ENCODE results near the gene VANGL1.

Gene VANGL1

DNA sequence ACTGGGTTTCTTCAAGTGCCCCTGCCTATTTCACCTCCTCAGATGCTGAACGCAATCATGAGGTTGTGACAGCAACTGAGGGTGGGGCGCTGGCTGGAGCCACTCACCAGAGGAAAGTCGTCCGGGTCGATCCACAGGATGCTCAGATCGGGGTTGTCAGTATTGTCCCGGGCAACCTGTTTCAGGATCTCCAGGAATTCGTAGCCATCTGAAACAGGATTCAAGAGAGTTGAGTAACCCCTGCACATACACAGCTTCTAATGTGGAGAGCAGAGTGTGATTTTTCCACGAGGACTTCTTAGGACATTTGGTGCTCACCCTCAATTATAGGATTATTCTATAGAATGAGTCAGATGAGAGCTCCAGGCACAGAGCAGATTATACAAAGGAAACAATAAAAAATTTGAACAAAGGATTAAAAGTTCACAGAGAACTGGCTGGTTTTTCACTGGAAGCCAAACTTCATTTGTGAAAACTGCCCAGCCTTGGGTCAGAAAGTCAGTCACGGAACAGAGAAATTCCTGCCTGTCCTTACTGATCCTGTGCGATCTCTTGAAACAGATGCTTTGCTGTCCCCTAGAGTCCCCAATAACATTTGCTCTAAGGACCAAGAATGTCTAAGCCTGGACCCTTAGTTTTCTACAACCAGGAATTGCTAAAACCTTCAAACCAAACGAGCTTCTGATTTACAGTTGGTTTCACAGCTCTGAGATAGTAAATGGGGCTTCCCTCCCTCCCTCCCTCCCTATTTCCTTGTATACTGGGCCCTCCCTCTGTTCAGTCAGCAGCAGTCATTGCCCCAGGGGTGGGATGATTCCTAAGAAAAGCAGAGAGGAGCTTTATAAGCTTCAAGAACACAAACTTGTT lies 63.5 kb downstream of the VANGL1 start:
- no peak for DNase-seq (ENCODE audit: low spot score)

DNA sequence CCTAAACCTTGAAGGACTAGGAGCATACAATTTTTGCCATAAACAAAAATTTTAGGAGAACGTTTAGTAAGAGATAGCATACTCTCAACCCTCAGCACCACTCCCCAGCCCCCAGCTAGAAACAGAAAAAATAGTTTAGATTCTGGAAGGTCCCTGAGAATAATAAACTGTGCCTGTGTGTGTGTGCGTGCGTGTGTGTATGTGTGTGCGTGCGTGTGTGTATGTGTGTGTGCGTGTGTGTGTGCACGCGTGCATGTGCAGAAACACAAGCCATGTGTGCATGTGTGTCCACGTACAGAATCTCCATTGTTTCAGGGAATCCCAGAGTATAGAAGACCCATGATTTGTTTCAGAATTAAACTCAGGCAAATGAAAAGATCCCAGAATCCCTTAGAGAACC lies 64.2 kb downstream of the VANGL1 start:
- no peak for DNase-seq (ENCODE audit: low spot score)

DNA sequence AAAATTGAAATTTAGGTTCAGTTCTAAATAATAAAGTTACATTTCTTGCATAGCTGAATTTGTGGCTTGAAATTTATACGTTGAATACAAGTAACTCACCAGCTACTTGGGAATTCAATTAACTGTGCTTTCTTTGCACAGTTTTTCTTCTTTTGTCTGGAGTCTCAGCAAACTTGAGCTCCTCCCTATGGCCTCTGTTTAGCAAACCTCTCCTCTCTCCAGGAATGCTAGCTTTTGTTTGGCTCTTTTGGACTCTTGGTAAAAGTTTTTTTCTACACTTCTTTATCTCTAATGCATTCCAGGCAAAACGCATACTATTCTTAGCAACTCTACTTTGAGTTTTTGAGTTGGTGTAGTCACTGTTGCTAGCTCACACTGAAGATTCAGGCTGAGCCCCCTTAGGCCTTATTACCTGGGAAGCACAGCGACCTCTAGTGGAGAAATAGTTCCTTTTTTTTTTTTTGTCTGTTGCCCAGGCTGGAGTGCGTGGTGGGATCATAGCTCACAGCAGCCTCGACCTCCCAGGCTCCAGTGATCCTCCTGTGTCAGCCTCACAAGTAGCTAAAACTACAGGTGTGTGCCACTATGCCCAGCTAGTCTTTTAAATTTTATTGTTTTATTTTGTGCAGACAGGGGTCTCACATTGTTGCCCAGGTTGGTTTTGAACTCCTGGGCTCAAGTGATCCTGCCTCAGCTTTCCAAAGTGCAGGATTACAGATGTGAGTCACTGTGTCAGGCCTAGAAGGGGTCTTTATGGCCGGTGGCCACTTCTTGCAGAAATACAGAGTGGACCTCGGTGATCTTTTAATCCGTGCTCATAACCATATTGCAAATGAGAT lies 65.0 kb downstream of the VANGL1 start:
- DNase-seq (ENCODE audit: low spot score) = peak; percentile 10

DNA sequence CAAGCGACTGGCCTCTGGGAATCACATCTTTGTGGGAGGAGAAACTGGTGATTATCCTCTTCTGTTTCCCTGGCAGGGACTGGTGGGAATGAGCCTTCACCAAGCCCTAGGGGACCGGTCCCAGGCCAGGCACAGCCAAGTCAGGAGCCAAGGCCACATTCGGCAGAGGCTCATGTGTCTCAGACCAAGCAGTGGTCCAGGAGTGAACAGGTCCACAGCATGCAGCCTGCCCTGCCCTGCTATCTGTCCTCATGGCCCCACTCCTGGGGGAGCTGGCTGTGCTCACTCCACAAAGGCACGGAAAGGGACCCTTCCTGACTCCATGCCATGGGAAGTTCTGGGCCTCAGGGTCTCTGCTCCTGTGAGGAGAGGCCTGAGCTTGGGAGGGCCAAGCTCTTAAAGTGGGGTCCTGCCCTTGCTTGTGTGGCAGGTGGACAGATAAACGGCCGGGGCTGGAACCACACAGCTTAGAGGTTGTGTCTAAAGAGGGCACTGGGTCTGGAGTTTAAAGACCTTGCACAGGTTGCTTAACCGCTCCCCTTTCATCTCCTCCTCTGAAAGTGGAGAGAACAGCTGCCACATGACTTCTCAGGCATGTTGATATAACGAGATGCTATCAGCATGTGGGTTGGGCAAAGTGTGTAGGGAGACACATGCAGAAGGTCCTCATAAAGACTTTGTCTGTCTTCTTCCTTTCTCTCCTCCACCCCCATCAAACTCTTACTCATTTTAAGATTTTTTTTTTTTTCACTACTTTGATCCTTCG lies 69.3 kb downstream of the VANGL1 start:
- no peak for DNase-seq (ENCODE audit: low spot score)

DNA sequence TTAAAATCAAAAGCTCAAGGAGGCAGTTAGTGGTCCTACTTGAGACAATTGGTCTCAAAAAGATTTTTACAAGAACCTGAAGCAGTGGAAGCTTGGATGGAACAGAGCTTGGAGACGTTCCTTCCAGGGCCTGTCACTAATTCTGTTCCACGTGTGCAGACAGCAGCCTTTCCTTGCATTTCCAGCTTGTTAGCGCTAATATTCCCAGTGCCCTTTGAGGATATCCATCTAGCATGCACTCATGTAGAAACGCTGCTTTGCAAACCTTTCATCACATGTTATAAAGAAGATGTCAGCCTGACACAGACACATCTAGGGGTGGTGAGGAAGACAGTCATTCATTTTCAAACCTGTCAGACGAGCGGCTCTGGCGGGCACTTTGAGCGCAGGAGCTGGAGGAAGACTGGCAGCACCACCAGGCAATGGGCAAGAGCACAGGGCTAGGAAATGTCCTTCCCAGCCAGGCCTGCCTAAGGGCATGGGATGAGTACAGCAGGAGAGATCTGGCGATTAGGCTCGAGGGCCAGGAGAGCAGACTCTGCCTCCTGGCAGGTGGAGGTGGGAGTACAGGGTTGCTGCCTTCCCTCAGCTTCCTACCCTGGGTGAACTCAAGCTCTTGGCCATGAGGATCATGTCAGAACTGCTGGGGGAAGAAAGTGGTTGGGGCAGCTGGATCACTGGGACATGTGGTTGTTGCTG lies 71.3 kb downstream of the VANGL1 start:
- no peak for DNase-seq (ENCODE audit: low spot score)

DNA sequence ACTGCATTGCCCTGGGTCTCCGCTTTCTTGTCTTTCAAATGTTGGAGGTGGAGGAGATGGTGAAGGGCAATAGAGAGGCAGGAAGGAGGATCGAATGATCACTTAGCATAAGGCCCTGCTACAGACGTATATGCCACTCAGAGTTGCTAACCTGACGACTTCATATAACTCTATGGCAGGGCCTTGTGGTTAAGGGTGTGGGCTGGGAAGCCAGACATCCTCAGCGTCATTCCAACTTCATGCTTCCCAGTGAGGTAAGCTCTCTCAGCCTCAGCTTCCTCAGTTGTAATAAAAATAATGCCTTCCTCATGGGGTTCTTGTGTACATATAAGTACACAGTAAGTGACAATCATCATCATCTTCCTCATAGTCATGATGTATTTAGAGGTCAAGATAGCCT lies 72.1 kb downstream of the VANGL1 start:
- no peak for DNase-seq (ENCODE audit: low spot score)

DNA sequence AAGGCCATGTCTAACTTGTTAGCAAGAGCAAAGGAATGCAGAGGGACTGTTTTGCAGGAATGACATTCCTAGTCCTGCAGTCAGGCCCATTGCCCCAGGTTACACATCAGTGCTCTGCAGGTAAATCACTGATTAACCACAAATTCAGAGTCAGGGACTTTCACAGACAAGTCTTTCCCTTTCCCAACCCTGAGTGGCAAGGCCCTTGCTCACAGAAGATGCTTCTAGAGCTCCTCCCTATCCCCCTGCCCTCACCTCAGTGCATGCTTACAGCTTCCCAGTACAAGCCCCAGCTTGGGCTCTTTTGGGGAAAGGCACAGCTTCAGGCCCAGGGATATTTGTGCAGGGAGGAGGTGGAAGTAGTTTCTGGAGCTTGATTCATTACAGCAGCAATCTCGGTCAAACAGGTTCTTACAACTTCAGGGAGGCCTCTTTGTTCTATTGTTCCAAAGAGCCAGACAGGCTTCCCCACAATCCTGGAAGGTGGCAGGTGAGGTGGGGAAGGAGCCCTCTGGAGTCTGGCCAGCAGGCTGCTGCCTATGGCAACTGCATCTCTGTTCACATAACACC lies 72.9 kb downstream of the VANGL1 start:
- DNase-seq (ENCODE audit: low spot score) = no peak

DNA sequence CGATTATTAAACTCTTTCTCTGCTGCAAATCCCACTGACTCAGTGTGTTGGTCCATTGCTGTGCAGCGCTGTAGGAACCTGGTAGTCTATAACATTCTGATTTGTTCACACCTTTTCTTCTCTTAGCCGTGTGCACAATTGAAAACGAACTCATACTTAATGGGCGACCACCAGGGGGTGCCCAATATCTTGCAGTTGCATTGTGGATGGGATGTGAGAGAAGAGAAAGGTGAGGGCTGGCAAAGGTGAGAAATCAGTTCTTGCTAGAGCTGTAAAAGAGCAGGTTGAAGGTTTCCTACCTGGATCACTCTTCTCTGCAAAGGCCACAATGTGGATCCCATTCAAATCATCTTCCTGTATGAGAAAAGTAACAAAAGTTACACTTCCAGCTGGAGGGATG lies 75.8 kb downstream of the VANGL1 start:
- DNase-seq (ENCODE audit: low spot score) = no peak

DNA sequence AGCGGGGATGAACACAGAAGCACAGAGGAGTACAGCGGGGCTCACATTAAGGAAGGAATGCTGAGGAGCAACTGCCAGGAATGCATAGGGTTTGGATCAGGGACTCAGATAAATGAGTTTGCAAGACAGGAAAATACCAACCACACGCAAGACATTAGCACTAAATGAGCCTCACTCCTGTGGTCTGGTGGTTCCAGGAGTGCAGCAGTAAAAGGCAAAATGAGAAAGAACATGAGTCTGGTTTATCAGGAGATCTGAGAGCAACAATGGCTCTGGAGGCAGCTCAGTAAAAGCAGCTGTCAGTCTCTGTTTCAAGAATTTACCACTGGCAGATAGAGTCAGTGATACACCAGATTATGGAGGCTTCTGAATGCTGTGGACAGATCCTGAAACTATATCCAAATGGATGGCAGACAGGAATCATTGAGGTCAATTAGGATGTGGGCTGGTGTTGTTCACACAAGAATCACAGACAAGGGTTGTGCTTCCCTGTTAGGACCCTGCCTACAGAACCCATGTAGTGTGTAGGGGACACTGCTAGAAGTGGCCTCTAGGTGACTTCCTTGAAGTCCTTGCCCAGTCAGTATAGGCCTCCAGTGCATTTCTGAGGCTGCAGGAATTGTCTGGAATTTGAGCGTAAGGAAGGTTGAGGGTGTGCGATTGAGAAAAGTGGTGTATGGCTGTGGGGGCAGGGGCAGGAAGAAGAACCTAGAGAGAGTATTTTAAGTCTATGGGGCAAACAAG lies 76.4 kb downstream of the VANGL1 start:
- no peak for DNase-seq (ENCODE audit: low spot score)

DNA sequence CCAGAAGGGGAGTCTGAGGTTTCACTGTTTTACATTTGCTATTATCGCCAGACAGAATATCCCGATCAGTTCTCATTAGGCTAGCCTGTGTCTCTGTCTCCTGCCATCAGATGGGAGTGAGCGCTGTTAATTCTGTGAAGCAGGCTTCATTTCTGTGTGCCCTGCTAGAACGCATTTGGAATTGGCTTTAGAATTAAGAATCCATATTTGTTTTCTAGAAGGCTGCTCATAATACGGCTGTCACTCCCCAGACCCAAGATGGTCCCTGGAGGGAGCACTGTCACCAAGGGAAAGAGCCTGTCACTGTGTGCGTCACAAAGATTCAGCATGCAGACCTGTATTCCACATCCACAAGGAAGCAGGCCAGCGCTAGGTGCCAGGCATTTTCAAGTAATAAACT lies 77.5 kb downstream of the VANGL1 start:
- DNase-seq (ENCODE audit: low spot score) = no peak

DNA sequence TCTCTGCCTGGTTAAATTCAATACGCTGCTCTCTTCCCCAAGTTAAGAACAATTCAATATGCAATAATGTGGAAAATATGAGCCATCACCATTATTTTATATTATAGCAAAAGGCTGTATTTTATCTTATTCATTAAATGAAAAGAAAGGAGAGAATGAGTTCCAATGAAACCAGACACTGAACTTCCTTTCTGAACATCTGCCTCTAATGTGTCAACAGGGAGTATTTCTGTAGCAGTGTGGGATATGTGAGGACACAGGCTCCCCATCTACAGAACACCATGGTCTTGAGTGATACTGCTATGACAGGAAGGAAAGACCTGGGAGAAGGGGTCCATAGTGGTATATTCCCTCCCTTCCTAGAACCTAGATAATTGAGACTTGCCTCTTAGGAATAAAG lies 80.5 kb downstream of the VANGL1 start:
- DNase-seq (ENCODE audit: low spot score) = no peak

DNA sequence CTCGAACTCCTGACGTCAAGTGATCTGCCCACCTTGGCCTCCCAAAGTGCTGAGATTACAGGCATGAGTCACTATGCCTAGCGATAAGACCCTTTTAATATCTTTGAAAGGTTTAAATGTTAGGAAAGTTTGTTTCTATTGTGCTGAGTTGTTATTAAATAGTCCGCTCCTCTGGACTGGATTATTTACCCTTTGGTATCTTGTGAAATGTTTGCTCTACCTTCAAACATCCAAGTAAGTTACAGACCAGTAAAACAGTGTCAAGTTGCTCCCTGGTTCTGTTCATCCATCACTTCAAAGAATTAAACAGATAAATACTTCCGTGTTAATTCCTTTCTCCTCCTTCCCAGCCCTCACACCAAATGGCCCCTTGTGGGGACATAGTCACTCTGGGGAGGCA lies 82.0 kb downstream of the VANGL1 start:
- DNase-seq (ENCODE audit: low spot score) = no peak

DNA sequence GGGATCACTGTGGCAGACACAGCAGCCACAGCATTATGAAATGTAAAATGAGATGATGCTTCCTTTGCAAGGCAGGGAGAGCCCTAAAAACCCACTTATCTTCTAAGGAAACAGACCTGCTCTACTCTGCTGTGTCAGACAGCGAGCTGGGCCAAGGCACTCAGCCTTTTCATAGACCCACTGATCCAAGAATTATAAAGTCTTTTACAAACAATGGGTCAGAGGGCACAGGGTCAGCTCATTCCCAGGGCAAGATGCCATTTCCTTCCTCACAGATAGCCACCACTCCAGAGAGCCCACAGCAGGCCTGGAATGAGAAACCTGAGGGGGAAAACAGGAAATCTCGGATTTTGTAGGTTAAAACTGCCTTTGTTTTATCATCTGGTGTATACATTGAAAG lies 83.8 kb downstream of the VANGL1 start:
- no peak for DNase-seq (ENCODE audit: low spot score)

DNA sequence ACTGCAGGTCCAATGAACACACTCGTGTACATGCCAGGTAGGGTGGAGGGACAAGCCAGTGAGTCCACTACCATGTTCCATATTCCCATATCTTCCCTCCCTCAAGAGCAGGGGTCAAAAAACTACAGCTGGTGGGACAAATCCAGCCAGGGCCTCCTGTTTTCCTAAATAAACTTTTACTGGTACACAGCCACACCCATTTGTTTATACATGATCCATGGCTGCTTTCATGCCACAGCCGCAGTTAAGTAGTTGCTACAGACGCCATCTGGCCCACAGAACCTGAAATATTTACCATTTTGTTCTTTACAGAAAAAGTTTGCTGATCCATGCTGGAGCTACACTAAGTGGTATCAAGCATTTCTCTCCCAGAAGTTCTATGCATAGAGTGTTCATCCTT lies 84.4 kb downstream of the VANGL1 start:
- DNase-seq (ENCODE audit: low spot score) = no peak

DNA sequence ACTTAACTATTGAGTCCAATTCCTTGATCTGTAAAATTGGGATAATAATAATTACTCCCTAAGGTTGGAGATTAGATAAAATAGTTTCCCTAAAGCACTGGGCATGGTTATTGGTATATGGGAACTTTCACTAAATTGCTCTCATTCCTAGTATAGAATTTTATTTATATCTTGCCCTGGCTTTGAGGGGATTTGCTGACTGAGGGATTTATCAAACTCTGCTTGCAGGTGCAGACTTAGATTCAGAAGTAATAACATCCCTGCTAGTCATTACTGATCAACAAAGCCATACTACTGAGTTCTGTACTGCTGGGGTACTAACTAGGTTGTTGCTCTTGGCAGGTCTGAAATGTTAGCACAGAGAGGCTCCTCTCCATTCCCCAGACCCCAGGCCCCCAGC lies 84.8 kb downstream of the VANGL1 start:
- DNase-seq (ENCODE audit: low spot score) = no peak

DNA sequence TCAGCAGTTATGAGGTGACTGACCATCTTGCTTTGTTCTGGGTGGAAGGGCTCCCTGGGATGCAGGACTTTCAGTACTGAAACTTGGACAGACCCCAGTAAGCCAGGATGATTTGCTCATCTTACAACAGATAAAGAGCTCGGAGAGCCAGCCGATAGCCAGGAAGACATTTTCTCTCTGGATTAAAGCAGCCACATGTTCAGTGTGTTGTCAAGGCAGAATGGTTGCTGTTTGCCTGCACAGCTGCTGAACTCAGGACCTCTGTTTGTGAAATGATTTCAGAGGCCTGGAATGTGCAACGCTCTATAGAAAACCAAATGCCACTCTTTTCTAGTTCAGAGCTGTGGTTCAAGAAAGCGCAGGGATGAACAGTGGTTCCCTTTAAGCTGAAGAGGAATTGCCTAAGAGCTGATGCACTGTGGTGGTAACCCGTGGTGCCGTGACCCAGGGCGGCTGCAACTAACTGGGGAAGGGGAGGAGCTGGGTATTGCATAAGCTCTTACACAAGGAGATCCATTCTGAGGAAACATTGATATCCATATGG lies 86.0 kb downstream of the VANGL1 start:
- DNase-seq (ENCODE audit: low spot score) = no peak

DNA sequence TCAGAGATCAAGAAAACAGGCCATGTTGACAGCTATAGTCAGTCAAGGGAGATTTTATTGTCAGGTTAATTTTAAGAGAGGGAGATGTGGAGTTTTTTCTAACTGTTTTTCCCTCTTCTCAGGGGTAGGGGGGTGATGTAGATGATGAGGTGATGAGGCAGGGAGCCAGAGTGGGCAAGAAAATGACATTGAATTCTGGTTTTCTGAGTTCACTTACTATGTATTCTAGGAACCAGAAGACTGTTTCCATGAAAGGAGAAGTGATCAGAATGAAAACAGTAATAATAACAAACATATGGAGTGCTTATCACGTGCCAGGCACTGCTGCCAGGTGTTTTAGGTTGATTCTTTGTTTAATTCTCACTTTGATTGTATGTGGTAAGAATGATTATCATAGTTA lies 86.6 kb downstream of the VANGL1 start:
- DNase-seq (ENCODE audit: low spot score) = no peak

DNA sequence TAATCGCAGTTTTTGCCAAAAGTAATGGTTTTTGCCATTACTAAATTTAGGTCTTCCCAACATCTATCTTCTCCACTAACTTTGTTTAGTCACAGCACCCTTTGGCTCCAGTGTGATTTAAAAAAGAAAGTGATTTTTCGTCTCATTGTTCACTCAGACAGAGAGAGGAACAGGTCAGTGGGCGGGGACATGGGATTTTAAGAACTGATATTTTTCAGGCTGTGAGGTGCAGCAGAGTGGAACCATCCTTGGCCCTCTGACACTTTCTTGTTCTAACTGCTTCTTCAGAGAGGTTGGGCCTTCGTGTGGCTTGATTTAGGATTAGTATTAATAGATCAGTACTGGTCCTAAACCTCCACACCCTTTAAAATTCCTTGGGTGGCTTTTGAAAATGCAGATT lies 88.0 kb downstream of the VANGL1 start:
- no peak for DNase-seq (ENCODE audit: low spot score)

DNA sequence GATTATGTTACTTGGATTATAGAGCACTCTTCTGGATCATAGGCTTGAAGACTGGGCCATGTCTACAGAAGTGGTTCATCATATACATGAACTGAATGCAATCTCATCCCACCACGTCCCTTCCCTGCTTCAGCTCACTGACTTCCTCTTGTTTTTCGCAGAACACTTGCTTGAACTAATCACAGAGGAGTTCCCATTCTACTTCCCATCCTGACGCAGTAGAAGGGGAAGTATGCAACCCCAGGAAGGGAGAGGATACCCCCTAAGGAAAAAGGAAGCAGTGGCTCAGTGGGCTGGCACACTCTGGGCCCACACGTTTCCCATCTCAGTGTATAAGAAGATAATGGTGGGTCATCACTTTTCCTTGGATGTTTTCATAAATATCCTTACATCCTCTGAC lies 90.5 kb downstream of the VANGL1 start:
- no peak for DNase-seq (ENCODE audit: low spot score)

DNA sequence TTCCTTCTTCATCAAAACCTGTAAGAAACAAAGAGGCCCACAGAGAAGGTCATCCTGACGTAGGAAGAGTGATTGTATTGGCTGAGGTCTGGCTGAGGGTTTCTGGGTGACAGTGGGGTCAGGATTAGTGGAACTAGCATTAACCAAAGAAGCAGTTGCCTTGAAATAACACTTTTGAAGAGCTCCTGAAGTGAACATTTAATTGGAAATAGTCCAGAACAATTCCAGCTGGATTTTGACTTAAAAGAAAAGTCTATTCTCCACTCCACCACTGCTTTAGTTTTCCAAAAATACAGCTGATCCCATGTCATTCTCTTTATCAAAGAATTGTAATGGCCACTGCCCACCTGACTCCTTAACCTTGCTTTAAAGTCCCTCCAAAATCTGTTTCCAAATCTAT lies 99.0 kb downstream of the VANGL1 start:
- DNase-seq (ENCODE audit: low spot score) = no peak
